Calu3 (cell line): ENCODE measurements around the gene GNRHR. TPM values are rescaled to one million over a fixed set of nuclear protein-coding genes. Genes with fewer than 3 reads are reported as not detected.
"Not testable (repeated sequence)": the region's sequence is repeated elsewhere in the genome, so short reads cannot be mapped to it uniquely, and the experiment has no call there.

Source experiments
- BruUV-seq: library from RNA; stranded (reverse); fragments of 400-500 nt; replicated peaks from 2 replicates; lab custom pipeline; 2021; lab: Mats Ljungman, UMichigan
- CTCF ChIA-PET: fragments of 300-600 bp; sonication (Branson Sonifier 250); formaldehyde crosslinking; loops from one replicate; lab custom pipeline; 2022; ENCODE audit warnings: antibody characterized with exemption; lab: Charles Lee
- DNase-seq: peaks from one replicate; pipeline ENCODE4 v3.0.0; 2022
- H3K27ac Mint-ChIP-seq: one replicate; pipeline ENCODE4 v1.8.0; 2022; ENCODE audit warnings: mixed read lengths; ENCODE audit not compliant: unreplicated experiment
- H3K27me3 Mint-ChIP-seq: one replicate; pipeline ENCODE4 v1.8.0; 2022; ENCODE audit warnings: mixed read lengths; ENCODE audit not compliant: unreplicated experiment
- H3K36me3 Mint-ChIP-seq: one replicate; pipeline ENCODE4 v1.8.0; 2022; ENCODE audit warnings: mild to moderate bottlenecking, moderate library complexity, mixed read lengths; ENCODE audit not compliant: insufficient read depth, unreplicated experiment
- H3K4me1 Mint-ChIP-seq: one replicate; pipeline ENCODE4 v1.8.0; 2022; ENCODE audit warnings: mild to moderate bottlenecking, low read depth, mixed read lengths; ENCODE audit not compliant: unreplicated experiment
- H3K4me3 Mint-ChIP-seq: one replicate; pipeline ENCODE4 v1.8.0; 2022; ENCODE audit warnings: mild to moderate bottlenecking, low read depth, moderate library complexity, mixed read lengths; ENCODE audit not compliant: unreplicated experiment
- H3K9me3 Mint-ChIP-seq: one replicate; pipeline ENCODE4 v1.8.0; 2022; ENCODE audit warnings: low read depth, mixed read lengths; ENCODE audit not compliant: unreplicated experiment
- intact Hi-C: fragments of 100-400 bp; cut with micrococcal nuclease; formaldehyde crosslinking; loops from one replicate; pipeline ENCODE4 v1.10.0; 2022; ENCODE audit not compliant: unreplicated experiment
- total RNA-seq: library from RNA; stranded (reverse); gene quantifications from 2 replicates; pipeline ENCODE4 v1.2.3, GENCODE V29; 2022
- TF ChIP-seq, protein P1 (sequence below): fragments of 200-600 bp; IDR thresholded peaks from one replicate; pipeline ENCODE4 v1.8.0; 2022; ENCODE audit warnings: antibody characterized with exemption; ENCODE audit not compliant: unreplicated experiment

GNRHR gene
- total RNA-seq, 1 experiment from 2014 or later, result not detected

DNA sequence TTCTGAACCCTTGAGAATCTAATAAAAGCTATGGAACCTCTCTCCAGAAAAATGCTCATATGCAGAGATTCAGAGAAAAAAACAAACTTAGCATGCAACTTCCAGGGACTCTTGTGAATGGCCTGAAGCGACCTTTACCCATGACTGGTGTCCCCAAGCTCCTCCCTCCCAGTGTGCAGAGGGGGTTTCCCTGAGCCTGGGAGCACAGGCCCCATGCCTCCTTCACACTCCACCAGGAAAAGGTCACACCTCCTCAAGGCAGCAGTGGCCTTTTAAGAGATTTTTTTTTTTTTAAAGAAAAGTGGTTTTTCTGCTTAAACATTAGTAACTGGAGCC lies 40.0 kb downstream of the GNRHR start:
- CTCF ChIA-PET, result interaction anchor here (0.7 to 1.0 kb wide), 2 partner anchors 15 to 32 kb away, joined by 3 read pairs; no protein-coding TSS in a partner anchor
- BruUV-seq, result no TSS peak

DNA sequence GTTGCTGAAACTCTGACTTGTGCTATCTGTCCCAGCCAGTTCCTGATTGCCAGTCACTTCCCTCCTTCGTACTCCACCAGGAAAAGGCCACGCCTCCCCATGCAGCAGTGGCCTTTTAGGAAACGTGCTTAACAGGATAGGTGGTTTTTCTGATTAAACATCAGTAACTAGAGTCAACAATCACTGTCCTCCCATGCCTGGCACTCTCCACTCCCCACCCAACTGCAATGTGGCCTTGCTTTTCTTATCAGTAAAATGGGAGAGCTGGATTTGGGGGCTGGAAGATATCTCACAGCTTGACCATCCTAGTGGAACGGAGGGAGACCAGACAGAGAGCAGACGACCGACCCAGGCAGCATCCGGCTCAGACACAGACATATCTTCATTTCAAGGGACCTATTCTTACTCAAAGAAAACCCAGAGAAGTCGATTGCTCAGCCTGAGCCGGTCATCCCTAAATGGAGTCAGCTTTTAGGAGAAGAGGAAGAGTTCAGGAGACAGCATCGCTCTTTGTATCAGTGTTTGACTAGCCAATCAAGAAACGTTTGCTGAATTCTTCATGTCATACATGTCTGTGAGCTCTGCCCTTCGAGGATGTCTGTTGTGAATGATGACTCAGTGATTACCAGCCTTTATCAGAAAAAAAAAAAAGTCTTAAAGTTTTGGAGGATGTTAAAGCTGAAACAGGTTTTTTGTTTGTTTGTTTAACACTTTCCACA lies 40.5 kb downstream of the GNRHR start:
- H3K4me3 Mint-ChIP-seq, result no peak overlapping the region

More for the DNA sequence above, 40.0 kb downstream of the GNRHR start:
- no peaks in the 10 kb centered on the region for H3K27me3 Mint-ChIP-seq
- peaks cover 7% of the 10 kb centered on the region for H3K4me1 Mint-ChIP-seq
- H3K27ac Mint-ChIP-seq, result no peak overlapping the region
- TF ChIP-seq, protein P1, sequence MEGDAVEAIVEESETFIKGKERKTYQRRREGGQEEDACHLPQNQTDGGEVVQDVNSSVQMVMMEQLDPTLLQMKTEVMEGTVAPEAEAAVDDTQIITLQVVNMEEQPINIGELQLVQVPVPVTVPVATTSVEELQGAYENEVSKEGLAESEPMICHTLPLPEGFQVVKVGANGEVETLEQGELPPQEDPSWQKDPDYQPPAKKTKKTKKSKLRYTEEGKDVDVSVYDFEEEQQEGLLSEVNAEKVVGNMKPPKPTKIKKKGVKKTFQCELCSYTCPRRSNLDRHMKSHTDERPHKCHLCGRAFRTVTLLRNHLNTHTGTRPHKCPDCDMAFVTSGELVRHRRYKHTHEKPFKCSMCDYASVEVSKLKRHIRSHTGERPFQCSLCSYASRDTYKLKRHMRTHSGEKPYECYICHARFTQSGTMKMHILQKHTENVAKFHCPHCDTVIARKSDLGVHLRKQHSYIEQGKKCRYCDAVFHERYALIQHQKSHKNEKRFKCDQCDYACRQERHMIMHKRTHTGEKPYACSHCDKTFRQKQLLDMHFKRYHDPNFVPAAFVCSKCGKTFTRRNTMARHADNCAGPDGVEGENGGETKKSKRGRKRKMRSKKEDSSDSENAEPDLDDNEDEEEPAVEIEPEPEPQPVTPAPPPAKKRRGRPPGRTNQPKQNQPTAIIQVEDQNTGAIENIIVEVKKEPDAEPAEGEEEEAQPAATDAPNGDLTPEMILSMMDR, result no peak
- DNase-seq, result no peak
- no peak overlapping the region for H3K4me3 Mint-ChIP-seq
- H3K9me3 Mint-ChIP-seq, result no peaks in the 10 kb centered on the region
- intact Hi-C loops, result no loop called here
- no peaks in the 10 kb centered on the region for H3K36me3 Mint-ChIP-seq

DNA sequence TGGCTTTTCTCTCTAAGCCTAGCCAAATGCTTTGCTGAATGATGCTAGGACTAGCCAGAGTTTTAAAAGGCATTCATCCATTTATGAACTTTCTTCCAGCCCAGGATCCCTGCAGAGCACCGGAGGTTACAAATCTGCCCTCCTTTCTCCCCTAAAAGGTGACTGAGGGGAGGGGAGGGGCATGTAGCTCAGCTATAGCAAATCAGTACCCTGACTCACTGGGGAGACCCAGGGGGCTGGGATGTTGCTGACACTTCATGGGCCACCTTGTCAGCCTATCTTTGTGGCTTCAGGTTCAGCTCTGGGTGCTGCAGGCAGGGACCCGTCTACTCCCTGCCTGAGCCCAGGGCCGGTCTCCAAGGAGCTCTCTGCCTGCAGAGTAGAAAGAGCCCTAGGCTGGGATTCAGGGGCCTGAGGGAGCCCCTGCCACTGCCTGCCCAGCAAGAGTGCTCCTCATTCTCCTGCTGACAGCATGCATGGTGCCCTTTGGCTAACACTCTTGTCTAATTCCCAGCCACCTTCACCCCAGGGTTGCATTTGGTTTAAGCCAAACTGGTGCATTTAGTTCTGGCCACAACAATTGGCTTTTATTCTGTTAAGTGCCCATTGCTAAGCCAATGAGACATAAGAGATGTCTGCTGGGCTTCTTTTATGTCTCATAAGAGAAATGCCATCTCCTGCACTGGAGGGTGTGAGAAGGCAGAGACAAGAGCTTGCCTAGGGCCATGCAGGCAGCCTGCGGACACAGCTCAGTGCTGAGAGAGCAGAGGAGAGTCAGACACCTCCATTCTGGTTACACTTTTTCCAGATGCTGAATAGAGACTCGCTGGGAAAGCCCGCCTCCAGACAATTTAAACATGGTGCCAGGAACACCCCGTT lies 41.3 kb downstream of the GNRHR start:
- BruUV-seq, result no TSS peak
- CTCF ChIA-PET, result no interaction called here
- intact Hi-C loops, result no loop called here
- TF ChIP-seq, protein P1, result no peak
- no peaks in the 10 kb centered on the region for H3K9me3 Mint-ChIP-seq
- no peaks in the 10 kb centered on the region for H3K36me3 Mint-ChIP-seq
- peaks cover 7% of the 10 kb centered on the region for H3K4me1 Mint-ChIP-seq
- no peaks in the 10 kb centered on the region for H3K27me3 Mint-ChIP-seq
- no peak overlapping the region for H3K4me3 Mint-ChIP-seq
- DNase-seq, result no peak
- no peak overlapping the region for H3K27ac Mint-ChIP-seq

More for the DNA sequence above, 40.5 kb downstream of the GNRHR start:
- Mint-ChIP-seq H3K27ac (no peak overlapping the region), H3K36me3 (no peaks in the 10 kb centered on the region), H3K27me3 (no peaks in the 10 kb centered on the region), H3K4me1 (peaks cover 7% of the 10 kb centered on the region), H3K9me3 (no peaks in the 10 kb centered on the region)
- DNase-seq, result no peak
- BruUV-seq, result no TSS peak
- TF ChIP-seq, protein P1, result no peak
- intact Hi-C loops, result no loop called here
- CTCF ChIA-PET, result interaction anchor here (0.7 to 1.0 kb wide), 2 partner anchors 14 to 33 kb away, joined by 3 read pairs; no protein-coding TSS in a partner anchor

DNA sequence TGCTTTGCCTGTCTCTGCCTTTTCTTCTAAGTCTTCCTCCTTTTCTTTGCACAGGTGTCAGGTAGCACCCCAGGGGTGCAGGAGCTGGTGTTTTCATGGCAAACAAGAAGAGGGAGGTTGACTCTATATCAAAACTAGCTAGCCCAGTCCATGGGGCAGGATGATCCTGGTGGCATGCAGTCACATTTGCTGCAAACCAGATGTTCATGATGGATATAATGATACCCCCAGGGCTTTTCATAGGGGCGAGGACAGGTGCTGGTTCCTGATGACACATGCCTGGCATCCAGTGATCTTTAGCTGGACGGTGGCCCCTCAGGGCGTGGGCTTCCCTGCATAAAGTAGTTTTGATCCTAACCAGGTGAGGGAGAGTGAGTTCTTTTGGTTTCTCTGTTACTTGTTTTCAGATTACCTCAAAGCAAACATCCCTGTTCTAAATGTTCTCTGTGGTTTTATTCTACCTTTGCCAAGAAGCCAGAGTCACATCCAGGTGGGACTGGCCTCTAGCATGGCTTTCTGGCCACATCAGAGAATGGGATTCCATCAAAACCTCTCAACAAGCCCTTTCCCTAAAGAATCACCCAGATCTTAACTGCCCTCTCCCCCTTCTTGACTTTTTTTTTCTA lies 42.1 kb downstream of the GNRHR start:
- H3K27me3 Mint-ChIP-seq, result no peaks in the 10 kb centered on the region
- TF ChIP-seq, protein P1, result no peak
- no peak overlapping the region for H3K4me3 Mint-ChIP-seq
- no peaks in the 10 kb centered on the region for H3K9me3 Mint-ChIP-seq
- DNase-seq, result no peak
- no peak overlapping the region for H3K27ac Mint-ChIP-seq
- no TSS peak for BruUV-seq
- CTCF ChIA-PET, result no interaction called here
- peaks cover 7% of the 10 kb centered on the region for H3K4me1 Mint-ChIP-seq
- intact Hi-C loops, result no loop called here
- H3K36me3 Mint-ChIP-seq, result no peaks in the 10 kb centered on the region

DNA sequence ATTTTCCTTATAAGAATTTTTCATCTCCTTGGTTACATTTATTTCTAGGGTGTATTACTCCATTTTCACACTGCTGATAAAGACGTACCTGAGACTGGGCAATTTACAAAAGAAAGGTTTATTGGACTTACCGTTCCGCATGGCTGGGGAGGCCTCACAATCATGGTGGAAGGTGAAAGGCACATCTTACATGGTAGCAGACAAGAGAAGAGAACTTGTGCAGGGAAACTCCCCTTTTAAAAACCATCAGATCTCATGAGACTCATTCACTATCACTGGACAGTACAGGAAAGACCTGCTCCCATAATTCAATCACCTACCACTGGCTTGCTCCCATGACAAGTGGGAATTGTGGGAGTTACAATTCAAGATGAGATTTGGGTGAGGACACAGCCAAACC lies 47.5 kb downstream of the GNRHR start:
- H3K4me1 Mint-ChIP-seq, BruUV-seq, H3K36me3 Mint-ChIP-seq, H3K27me3 Mint-ChIP-seq, H3K27ac Mint-ChIP-seq, CTCF ChIA-PET, DNase-seq, H3K4me3 Mint-ChIP-seq, intact Hi-C loops, H3K9me3 Mint-ChIP-seq: not testable (repeated sequence)
